CD1c-positive myeloid dendritic cell (primary cell): ENCODE data around the gene SYT12.
A peak's percentile ranks its signal among the peaks of the same experiment; 100 is the strongest.

Source experiments
- DNase-seq: peaks from one replicate; pipeline ENCODE4 v3.0.0-alpha.2; 2016; ENCODE audit errors: extremely low spot score

Gene SYT12

DNA sequence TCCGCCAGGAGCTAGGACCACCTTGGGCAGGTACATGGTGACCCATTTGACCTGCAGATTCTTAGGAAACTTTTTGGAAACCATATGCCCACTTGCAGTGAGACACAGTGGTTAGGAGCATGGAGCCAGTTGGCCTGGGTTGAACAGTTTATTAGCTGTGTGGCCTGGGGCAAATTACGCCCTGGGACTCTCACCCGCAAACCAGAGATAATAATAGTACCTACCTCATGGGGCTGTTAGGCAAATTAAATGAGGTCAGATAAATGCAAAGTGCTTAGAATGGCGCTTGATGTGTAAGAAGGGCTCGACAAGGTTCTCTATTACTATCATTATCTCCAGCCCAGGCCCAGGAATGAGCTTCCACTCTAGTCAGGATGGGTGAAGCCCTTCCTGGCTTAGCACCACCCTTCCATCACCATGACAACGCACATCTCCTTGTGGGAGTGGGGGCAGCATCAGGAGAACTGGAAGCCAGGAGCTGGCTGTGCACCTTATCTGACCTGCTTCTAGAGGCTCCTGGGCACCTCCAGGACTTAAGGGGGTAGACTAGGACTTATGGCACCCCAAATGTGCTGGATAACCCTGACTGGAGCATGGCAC lies 5.1 kb downstream of the SYT12 start:
- DNase-seq, result no peak

DNA sequence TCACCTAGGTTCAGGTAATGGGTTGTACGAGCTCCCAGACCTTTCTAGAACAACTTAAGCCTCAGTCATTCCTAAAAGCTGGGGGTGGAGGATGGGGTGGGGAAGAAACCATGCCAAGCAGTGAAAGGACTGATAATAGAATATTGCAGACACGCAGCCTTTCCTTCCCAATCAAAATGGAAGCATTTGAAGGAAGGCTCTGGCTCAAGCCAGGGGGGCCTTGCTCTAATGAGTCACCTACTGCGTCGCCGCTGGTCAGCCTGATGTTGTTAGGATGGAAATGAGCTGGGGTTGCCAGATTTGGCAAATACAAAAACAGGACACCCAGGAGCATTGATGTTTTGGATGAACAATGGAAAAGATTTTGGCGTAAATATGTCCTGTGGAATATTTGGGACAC lies 6.2 kb downstream of the SYT12 start:
- DNase-seq, result no peak

DNA sequence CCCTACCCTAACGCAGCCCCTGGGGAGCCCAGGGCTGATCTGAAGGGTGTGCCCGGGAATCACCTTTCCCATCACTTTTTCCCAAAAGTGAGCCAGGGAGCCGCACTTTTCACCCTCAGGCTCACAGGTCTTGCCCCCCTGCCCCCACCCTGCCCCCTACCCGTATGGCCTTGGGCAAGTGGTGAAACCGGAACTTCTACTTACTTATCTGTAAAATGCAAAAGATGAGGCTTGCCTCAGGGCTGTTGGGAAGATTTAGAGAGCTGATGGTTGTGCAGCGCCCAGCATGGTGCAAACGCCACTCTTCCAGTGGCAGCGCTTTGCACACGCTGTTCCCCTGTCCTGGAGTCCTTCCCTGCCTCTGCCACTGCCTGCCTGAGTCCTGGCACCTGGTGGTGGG lies 8.0 kb downstream of the SYT12 start:
- DNase-seq, result no peak

DNA sequence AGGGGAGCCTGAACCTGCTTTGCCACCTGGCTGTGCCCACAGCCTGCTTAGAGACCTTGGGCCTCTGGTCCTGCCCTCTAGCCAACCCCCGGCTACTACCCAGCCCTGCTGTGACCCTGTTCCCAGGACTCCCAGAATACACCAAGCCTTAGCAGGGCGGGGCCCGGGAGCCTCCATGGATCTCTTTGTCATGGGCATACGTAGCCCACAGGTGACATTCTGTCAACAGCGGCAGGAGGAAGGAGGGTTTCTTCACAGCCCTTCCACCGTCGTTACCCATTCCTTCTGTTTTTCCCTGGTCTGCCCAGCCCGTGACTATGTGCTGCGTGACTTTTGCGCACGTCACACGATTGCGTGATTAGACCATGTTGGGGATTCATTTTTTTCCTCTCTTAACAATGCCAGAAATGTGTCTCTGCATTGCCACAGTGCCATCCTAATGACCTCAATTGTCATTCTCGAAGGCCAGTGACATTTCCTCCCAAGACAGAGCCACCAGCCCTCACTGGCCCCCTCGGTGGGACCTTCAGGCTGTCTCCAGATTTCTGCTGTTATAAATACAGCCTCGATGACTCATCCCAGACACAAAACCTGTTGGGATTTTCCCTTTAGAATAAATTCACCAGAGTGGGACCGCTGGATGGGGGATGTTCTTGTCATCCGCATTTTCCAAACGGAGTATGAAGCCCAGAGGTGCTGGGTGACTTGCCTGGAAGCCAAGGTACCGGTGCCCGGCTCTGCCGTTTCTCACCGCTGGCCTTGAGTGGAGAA lies 9.0 kb downstream of the SYT12 start:
- no peak for DNase-seq

DNA sequence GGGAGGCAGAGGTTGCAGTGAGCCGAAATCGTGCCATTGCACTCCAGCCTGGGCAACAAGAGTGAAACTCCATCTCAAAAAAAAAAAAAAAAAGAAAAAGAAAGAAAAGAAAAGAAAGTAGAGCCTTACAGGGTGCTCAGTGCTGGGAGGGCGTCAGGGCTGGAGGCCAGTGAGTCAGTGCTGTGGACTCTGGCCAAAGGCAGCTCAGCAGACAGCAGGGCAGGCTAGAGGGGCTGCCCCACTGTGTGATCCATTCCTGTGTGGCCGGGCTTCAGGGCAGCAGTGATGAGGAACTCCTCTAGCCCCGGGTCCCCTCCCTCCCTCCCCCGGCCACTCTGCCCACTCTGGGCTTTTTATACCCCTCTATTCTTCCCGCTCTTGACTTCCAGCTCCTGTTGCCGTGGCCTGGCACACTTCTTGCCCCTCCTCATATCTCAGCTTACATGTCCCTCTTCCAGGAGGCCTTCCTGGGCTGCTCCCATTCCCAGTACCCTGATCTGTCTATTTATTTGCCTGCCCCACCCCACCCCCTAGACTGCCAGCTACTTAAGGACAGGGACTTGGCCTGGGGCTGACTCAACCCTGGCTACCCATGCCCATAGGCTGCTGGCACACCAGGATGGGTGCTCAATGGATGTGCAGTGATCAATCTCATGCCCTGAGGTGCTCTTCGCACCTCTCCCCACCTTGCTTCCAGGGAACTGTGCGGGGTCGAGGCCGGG lies 10.1 kb downstream of the SYT12 start:
- DNase-seq, result no peak

DNA sequence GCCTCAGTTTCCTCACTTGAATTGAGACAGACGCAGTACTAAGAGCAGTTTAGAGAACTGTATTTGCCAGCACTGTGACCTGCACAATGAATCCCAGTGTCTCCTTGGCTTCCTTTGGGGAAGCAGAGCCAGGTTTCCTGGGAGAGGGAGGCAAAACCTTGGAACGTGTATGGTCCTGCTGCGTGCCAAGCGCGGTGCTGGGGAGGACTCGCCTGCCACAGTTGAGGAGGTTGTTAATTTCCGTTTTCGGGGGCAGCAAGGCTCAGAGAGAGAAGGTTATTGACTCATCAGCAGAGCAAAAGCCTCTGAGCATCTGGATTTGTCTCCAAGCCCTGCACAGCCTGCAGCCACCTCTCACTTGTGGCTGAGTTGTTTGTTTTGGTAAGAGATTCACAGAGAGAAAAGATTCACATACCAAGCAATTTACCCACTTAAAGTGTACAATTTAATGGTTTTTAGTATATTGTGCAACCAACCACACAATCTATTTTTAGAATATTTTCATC lies 10.8 kb downstream of the SYT12 start:
- DNase-seq, result no peak

DNA sequence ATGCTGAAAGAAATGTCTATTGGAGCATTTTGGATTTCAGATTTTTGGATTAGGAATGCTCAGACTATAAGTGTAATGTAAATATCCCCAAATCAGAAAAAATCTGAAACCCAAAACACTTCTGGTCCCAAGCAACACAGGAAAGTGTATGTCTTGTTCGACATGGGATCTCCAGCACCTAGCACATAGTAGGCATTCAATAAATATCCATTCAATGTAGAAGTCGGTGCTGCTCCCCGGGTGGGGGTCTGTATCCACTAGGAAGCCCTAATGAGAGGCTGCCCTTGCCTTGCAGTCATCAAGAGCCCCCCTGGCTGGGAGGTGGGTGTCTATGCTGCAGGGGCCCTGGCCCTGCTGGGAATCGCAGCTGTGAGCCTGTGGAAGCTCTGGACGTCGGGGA lies 11.4 kb downstream of the SYT12 start:
- no peak for DNase-seq

DNA sequence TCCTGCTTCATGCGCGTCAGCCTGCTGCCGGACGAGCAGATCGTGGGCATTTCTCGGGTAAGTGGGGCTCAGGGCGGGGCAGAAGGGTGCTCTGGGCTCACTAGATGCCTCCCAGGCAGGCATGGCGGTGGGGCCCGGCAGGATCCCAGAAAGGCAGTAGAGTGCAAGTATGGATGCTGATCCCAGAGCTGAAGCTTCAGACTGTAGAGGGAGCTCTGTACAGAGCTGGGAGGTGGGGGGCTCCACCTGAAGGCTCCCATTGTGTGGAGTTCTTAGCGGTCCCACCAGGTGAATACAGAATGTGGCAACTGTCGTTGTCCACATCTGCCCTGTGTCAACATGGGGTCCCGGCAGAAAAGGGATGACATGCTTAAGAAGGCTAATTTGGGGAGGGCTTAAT lies 17.2 kb downstream of the SYT12 start:
- DNase-seq, result no peak

DNA sequence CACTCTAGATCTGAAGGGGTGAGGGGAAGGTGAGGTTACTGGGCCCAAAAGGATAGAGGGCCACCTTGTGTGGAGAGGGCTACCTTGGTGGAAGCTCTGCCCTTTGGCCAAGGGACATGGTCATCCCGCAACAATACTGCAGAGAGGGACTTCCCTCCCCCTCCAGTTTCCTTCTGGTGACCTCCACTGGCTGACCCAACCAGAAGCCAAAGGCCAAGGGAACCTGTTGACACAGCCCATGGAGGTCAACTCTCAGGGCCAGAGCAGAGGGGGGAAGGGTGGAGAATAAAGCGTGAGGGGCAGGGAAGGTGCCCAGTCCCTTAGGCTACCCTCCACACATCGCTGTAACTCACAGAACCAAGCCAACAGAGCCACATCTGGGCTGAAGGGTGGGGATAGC lies 18.7 kb downstream of the SYT12 start:
- no peak for DNase-seq

DNA sequence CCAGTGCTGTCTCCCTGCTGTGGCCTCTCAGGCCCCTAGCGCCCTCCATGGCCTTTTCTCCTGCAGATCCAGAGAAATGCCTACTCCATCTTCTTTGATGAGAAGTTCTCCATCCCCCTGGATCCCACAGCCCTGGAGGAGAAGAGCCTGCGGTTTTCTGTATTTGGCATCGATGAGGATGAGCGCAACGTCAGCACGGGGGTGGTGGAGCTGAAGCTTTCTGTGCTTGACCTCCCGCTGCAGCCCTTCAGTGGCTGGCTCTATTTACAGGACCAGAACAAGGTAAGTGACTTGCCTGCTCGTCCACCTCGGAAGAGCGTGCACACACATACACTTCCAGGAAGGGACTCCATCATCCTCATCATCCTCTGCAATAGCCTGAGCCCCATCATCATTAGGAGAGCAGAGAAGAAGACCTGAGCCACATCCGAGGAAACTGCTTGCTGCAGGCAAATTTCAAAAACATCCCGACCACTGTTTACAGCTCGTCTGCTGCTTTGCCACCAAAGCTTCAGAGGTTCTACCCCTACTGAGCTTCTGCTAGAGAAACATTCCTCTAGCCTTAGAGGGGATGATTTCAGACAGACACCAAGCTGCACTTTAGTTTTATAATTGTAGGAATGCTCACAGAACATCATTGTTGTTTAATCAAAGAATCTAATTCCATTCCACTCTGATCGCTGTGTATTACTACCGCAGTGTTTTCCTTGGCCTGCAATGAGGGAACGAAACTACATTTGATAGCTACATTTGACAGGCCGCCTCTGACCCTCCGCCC lies 20.8 kb downstream of the SYT12 start:
- no peak for DNase-seq

DNA sequence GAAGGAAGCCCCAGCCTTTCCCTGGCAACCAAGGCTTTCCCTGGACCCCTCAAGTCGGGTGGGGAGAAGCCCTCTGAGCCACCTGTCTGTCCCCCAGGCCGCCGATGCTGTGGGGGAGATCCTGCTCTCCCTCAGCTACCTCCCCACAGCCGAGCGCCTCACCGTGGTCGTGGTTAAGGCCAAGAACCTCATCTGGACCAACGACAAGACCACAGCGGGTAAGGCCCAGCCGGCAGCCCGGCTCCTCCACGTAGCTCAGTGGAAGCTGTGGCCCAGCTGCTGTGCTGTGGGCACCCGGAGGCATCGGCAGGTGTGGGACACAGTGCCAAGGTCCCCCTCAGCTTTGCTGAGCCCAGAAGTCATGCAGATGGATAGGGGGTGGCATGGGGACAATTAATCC lies 21.6 kb downstream of the SYT12 start:
- DNase-seq, result no peak

DNA sequence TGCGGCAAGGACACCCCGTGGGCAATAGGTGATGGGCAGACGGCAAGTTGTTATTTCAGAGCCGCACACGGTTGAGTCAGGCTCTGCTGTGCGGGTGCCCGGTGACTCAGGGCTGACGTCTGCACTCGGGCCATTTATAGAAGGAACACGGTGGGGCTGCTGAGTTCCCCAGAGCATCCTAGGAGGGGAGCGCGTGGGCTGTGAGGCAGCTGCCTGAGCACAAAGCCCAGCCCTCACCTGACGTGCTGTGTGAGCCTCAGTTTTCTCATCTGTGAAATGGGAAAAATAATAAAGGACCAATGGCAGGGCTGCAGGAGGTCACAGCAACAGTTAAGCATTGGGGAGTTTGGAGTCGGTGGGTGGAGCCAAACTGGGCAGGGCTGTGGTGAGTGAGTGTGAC lies 22.4 kb downstream of the SYT12 start:
- no peak for DNase-seq

DNA sequence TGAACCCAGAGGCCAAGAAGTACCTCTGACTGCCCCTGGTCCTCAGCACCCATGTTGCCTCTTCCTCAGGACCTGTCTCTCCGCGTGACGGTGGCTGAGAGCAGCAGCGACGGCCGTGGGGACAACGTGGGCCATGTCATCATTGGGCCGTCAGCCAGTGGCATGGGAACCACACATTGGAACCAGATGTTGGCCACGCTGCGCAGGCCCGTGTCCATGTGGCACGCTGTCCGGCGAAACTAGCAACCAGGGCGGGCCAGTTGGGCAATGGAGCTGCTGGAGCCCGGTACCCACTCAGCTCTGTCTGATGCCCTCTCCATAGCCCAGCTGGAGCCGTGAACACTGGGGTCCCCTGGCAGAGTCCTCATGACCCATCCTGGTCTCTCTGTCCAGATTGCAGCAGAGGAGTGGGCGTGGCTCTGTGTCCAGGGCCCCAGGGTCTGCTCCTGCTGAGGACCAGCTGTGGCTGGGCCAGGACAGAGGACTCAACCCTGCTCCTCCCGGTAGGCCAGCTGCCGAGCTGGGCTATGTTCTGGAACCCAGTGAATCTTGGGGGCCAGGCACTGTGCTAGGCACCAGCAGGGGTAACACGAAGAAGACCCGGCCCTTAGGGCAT lies 25.7 kb downstream of the SYT12 start:
- DNase-seq, result no peak

DNA sequence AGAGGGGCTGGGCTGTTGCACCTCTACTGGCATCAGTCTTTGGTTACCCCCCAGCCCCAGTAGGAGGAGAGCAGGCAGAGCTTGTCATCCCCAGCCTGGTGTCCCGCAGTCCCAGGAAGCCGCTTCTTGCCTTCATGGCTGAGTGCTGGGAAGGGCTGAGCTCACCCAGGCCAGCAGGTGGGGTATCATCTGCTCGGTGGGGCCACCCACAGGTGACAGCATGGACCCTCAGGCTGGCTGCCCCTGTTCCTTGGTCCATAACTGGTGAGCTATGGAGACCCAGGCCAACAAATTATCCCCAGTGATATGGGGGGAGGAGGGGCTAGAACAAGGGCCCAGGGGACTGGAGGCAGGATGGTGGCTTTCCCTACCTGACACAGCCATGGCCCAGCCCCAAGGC lies 27.2 kb downstream of the SYT12 start:
- no peak for DNase-seq

DNA sequence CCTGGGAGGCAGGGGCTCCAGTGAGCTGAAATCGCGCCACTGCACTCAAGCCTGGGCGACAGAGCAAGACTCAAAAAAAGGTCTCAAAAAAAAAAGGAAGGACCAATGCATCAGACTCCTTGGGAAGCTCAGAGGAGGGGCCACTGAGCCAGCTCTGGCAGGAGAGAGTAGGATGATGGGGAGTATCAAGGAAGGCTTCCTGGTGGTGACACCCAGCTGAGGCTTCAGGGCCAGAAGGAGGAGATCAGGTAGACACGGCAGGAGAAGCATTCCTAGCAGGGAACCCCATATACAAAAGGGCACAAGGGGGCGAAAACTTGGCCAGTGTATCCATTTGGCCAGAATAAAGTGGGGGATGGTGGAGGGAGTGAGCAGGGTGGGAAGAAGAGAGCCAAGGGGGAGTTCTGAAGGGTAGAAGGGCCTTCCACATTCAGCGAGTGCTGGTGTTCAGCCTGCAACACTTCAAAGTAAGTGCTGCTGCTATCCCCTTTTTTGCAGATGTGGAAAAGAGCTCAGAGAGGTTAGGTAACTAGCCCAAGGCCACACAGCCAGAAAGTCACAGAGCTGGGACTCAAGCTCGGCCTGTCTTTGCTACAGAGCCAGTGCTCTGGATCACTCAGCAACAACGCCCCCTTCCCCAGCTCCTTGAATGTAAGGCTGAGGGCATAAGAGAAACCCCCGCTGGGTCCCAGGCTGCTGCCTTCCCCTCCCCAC lies 28.4 kb downstream of the SYT12 start:
- no peak for DNase-seq

DNA sequence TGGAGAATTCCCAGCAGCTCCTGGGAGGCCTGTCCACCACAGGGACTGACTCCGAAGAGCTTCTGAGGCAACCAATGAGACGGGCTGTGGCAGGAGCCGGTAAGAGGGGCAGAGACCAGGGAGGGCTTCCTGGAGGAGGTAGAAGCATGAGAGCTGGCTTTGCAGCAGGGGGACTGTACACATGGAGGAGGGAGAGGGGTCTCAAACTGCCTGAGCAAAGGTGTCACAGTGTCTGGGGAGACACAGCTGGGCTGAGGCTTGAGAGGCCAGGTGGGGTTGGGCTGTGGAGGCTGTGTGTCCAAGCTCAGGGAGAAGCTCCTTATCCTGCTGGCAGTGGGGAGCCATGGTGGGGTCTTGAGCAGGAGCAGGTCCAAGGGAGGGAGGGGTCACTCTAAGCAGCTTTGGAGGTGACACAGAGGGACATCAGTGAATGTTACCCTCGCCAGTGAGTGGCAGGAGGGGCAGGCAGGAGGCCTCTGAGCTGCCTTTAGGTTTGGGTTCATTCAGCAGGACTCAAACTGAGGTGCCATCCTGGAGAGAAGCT lies 29.1 kb downstream of the SYT12 start:
- no peak for DNase-seq

DNA sequence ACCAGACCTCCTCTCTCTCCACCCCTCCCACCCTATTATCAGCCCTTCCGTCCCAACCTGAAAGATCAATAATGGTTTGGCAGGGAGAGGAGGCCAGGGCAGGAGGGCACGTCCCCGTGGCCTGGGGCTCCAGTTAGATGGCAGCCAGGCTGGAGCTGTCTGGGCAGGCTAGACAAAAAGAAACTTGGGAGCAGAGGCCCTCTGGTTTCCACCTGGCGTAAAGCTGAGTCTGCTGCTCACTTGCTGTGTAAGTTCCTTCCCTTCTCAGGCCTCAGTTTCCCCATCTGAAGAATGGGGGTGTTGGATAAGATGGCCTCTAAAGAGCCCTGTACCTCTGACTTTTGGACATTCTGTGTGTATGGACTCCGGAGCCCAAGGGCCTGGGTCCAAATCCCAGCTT lies 30.0 kb downstream of the SYT12 start:
- DNase-seq, result no peak

DNA sequence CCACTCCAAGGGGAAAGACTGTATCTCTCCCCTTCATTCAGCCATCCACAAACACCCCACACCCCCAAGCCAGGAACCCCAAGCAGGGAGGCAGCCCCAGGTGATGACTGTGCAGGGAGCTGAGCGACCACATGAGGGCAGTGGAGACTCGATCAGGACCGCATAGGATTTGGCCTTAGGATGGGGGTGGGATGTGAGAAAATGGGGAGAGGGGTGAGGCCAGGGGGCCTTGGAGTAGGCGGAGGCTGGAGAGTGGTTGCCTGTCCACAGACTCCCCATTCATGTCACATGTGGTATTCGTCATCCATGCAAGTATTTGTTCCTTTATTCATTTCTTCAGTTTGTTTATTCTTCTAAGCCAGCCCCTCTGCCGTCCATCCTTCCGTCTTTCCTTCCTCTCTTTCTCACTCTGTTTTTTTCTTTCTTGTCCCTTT lies 31.0 kb downstream of the SYT12 start:
- DNase-seq, result peak; percentile 36

DNA sequence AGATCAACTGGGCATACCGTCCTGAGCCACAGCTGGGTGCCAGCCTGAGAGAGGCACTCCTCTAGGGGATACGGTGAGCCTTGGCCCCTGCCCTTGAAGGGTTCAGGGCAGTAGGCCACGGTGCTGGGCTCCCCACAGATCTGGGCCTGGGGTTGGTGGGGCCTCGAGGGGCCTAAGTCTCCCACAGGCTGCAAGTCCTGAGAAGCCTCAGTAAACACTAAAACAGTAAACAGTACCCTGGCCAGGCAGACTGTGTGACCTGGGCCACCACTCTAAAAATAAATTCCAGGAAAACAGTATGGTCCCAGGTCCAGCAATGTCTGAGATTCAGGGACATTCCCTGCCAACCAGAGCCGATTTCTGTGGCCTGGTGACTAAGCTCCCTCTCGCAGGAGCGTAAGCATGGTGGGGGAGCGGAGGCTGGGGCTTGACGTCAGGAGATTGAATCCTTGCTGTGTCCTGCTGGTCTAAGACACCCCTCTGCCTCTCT lies 31.5 kb downstream of the SYT12 start:
- DNase-seq, result no peak

DNA sequence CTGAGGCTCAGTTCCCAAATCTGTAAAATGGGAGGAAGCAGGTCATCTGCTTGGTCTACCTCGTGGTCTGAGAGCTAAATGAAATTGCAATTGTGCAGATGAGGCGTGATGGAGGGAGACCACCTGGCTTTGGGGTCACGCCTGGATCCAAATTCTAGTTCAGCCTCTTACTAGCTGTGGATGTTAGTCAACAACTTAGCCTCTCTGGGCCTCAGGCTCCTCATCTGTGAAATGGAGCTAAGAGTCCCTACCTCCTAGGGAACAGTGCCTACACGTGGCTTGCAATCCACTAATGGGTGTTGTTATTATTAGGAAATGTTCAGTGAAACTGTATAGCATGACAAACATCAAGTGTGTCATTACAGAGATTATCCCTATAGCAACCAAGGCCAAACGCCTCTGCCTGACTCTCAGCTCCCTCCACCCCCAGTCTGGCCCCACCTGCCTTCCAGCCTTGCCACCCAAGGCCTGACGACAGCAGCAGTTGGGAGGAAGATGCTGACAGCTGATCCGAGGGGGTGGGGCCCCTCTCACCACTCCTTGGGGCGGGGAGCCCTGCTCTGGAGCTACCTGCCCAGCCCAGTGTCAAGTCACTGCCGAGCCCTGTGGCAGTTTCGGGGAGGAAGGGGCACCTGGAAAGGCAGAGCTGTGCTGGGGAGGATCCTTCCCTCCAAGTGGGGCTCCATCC lies 32.0 kb downstream of the SYT12 start:
- peak; percentile 60 for DNase-seq
